Myocyte (in vitro differentiated cells): ENCODE measurements around the gene PURB. TPM values are rescaled to one million over a fixed set of nuclear protein-coding genes. Genes with fewer than 3 reads are reported as not detected.
A peak's percentile ranks its signal among the peaks of the same experiment; 100 is the strongest.
"Not testable (repeated sequence)": the region's sequence is repeated elsewhere in the genome, so short reads cannot be mapped to it uniquely, and the experiment has no call there.

Experiments
- DNase-seq: peaks from one replicate; pipeline ENCODE4 v3.0.0-alpha.2; 2012; ENCODE audit warnings: low read depth
- total RNA-seq: library from RNA; depleted of rRNA; stranded (reverse); fragments of >200 nt; gene quantifications from 2 replicates; pipeline ENCODE4 v1.2.3, GENCODE V29; 2014

The PURB gene
- total RNA-seq, 1 donor from 2014 or later = 66.2 TPM

DNA sequence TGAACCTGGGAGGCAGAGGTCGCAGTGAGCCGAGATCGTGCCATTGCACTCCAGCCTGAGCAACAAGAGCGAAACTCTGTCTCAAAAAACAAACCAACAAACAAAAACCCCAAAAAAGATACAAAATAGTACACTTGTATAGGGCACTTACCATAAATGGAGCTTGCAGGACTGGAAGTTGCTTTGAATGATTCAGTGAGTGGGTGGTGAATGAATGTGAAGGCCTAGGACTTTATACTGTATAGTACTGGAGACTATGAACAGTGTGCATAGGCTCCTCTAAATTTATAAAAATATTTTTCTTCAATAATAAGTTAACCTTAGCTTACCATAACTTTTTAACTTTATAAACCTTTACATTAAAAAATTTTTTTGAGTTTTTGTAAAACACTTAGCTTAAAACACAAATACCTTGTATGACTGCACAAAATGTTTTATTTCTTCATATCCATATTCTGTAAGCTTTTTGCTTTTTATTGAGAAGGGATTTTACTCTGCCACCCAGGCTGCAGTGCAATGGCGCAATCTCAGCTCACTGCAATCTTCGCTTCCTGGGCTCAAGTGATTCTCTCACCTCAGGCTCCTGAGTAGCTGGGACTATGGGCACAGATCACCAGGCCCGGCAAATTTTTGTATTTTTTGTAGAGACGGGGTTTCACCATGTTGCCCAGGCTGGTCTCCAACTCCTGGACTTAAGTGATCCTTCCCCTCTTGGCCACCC is 30.5 kb downstream of the PURB start:
- no peak for DNase-seq

DNA sequence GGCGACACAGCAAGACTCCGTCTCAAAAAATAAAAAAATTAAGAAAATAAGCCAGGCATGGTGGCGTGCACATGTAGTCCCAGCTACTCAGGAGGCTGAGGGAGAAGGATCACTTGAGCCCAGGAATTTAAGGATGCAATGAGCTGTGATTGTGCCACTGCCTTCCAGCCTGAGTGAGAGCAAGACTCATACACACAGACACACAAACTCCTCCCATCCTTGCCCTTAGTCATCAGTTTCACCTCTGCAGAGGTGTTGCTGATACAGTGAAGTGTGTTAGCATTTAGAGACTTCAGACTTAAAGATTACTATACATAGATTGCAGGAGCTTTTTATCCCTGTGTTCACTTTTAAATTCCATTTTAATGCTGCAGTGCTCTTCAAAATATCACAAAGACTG is 31.9 kb downstream of the PURB start:
- DNase-seq = no peak

DNA sequence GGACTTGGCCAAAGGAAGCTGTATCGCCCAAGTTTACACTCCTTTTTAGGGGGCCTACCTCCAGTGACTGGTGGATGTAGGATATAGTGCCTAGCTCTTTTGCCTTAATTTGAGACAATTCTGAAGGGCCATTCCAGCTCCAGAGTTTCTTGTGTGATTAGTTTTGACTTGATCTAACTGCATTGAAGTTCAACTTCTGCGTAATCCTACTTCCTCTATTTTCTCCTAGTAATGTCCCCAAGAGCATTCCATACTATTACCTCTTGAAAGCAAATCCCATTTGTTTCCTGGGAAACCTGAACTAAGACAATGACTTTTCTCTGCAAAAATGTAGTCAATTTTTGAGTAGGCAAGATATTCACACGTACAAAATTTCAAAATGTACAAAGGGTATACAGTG is 32.7 kb downstream of the PURB start:
- no peak for DNase-seq

DNA sequence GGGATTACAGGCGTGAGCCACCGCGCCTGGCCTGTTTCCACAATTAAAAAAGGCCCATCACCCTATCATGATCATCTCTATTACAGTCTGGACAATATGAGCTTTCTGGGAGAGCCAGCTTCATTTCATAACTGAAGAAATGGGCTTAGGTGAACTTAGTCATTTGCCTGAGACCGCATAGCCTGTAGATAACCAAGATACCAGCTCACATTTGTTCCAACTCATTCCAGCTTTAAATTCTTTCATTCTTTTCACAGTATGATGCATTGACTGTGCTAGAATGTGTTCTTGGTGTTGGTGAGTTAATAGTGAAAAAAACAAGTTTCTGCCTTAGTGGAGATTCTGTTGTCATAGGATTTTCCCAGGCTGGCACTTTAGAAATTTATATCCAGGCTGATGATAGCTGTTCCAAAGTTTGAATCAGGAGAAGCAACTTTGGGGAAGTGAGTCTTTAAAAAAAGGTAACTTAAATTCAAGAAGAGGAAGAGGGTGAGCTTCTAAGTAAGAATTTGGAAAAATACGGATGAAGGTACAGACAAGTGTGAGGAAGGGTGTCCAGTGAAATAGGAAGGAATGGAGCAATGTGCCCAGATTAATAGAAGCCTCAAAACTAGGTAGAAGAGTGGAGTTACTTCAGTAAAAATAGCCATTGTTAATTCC is 35.3 kb downstream of the PURB start:
- no peak for DNase-seq

DNA sequence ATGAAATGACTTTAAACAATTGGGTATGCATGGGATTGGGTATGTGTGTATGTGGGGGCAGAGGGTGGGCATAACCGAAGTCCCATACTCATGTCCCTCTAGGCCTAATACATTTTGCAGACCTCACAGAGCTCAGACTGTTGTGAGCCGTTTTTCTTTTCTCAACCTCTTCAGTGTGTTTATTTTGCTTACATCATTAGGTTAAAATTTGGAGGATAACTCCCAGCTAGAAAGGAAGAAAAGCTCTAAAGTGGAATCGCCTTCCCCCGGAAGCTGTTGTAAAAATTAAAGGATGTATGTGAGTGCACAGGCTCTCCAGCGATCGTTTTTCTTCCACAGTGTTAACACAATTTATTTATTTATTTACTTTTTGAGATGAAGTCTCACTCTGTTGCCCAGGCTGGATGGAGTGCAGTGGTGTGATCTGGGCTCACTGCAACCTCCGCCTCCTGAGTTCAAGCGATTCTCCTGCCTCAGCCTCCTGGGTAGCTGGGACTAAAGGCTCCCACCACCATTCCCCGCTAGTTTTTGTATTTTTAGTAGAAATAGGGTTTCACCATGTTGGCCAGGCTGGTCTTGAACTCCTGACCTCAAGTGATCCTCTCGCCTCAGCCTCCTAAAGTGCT is 36.0 kb downstream of the PURB start:
- DNase-seq = no peak

DNA sequence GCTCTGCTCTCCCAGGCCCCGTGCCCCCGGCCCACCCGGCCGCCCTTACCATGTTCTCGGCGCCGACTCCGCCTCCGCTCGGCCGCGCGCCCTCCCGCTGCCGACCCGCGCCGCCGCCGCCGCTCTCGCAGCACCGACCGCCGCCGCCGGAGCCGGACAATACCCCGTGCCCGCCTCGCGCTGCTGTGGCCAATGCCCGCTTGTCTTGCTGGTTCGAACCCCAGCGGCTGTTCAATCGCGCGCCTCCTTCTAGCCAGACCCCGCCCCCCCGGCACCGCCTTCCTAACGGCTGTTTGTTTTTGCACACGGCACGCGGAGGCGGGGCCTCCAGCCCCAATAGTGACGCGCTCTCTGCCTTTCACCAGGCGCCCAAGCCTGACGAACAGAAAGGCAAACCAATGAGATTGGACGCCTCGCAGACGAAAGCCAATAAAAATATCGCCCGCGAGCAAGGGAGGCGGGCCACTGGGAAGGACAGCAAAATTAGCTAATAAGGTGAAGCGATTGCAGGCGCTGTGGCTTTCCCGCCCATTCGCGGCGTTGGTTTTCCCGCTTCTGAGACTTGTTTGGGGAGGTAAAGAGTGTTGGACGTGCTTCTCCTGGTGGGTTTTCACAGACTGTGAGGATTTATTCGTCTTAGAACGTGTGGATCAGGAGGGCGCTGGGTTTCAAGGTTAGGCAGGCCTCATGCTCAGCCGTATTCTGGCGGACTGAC is 37.3 kb downstream of the PURB start, which contains the start of gene H2AZ2:
Gene H2AZ2 (minus strand): TSS at position 168 of the 715 bp plus-strand sequence. CDS start 116 bp downstream, at position 52.
- DNase-seq = peak; percentile 100

DNA sequence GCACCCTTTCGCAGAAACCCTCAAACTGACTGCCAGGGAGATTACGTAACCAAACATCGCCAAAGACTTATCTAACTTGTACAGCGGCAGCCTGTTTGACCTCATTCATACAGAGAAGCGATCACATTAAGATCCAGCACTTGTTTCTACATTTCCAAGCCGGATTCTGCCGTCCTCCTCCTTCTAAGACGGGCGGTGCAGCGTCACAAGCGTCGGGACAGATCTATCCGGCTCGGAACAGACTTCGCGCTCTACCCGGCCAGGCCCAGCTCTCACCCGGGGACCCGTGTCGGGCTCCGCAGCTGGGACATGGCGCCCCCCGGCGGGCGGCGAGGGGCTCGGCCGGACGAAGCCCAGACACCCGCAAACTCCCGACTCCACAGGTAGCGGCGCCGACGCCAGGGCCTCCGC is 37.8 kb downstream of the PURB start:
- peak; percentile 92 for DNase-seq

DNA sequence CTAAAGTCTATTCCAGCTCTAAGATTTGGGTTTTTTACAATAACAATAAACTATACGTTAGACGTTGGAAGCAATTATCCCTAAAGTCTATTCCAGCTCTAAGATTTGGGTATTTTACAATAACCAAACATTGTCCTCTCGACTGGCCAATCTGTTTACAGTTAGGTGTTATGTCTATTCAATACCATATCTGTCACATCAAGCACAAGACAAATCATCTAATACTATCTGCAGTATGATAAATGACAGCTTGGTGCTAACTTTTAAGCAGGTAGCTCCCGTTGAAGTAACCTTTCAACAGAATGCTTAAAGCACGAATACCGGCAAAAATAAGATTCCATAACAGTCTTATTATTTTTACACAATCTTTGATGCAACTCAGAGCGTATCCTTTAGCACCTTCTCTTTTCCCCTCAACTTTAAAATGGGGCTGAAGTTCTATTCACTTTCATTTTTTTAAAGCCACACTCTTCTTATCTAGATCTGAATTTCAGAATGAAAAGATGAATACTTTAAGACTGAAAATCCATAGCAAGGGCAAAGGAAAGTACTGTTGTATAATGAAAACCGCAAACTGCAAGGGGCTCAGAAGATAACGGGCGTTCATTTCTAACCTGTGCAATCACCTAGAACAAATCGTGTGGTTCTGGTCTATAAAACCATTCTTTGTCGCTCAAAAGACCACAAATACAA is 38.4 kb downstream of the PURB start:
- DNase-seq = no peak

DNA sequence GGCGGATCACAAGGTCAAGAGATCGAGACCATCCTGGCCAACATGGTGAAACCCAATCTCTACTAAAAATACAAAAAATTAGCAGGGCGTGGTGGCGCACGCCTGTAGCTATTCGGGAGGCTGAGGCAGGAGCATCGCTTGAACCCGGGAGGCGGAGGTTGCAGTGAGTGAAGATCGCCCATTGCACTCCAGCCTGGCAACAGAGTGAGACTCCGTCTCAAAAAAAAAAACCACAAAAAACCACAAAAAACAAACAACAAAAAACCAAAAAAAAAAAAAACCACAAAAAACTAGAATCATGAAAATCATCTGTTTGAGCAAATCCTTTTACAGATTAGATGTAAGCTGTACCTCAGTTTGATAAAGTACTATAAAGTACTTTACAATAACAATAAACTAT is 38.9 kb downstream of the PURB start:
- not testable (repeated sequence) for DNase-seq

DNA sequence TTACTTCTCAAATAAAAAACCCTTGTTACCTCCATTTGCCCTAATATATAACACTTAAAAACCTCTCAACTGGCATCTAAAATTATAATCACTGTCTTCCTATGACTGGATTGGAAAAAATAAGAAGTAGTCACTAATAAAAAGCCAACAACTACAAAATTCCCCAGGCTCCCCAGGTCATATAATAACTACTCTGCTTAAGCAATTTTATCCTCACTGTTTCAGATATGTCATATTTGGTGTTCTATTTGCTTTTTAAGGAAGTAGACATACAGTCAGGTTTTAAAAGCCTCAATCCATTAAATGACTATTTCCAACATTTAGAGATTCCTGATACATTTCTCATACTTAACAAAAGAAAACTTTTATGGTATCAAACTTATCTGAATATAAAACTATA is 39.9 kb downstream of the PURB start:
- no peak for DNase-seq

DNA sequence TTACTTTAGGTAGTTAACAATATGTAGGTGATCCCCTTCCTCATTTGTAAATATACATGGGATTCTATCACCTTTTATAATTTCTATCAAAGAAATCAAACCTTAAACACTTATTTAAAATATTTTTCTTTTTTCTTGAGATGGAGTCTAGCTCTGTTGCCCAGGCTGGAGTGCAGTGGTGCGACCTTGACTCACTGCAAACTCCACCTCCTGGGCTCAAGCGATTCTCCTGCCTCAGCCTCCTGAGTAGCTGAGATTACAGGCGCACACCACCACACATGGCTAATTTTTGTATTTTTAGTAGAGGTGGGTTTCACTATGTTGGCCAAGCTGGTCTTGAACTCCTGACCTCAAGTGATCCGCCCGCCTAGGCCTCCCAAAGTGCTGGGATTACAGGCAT is 41.9 kb downstream of the PURB start:
- not testable (repeated sequence) for DNase-seq

DNA sequence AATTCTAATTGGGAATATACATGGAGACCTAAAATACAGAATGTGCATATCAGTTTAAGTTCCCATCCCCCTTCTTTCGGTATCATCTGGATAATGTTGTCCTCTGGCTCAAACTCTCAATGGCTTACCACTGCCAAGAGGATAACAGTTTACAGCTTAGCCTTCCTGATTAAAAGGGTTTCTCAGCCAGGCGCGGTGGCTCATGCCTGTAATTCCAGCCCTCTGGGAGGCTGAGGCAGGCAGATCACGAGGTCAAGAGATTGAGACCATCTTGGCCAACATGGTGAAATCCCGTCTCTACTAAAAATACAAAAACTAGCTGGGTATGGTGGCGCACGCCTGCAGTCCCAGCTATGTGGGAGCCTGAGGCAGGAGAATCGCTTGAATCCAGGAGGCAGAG is 42.7 kb downstream of the PURB start:
- DNase-seq = not testable (repeated sequence)

DNA sequence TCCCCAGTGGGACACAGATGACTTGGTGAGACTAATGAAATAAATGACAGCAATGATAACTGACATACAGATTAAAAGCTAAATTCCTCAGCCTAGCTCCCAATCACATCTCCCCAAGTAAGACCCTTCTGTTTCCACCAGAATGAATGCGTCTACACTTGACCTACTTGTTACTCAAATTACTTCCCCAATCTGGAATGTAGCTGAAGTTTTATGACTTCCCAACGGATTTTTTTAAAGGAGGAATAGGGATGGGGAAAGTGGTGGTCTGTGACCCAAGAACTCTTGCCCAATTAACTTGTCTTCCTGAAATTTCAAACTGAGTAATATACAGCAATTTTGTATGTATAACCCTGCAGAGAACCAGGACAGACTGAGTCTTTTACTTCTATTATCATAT is 46.6 kb downstream of the PURB start:
- no peak for DNase-seq

DNA sequence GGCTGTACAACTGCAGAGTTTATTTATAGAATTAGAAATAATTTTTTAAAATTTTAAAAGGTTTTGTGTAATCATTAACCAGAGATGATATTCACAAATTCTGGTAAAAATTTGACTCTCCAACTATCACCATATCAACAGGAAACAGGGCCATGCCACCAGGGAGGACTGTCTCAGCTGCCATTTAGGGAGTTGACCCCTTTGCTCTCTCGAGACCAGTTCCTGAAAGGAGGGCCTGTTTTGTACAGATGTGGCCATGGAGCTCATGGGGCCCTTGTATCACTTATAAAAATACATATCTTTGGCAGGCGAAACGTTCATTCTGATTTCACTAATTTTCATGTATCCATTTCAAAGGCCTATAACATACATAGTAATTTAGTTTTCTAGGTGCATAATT is 57.8 kb downstream of the PURB start:
- no peak for DNase-seq

Other genes with a start within 250 kb of the PURB start
- 14.7 and 21.8 TPM in 2 replicates for gene ZMIZ2, start 136.7 kb downstream of the PURB start, total RNA-seq
- gene PPIA, start 88.8 kb downstream of the PURB start, total RNA-seq = 2,394 and 2,622 TPM in 2 replicates
- gene H2AZ2, start 37.4 kb downstream of the PURB start, total RNA-seq = 232 and 296 TPM in 2 replicates
- gene MYO1G, start 93.5 kb upstream of the PURB start, total RNA-seq = 0.35 and 0.83 TPM in 2 replicates
- 95.6 and 113 TPM in 2 replicates for gene CCM2, start 114.7 kb upstream of the PURB start, total RNA-seq
- 1.2 and 1.6 TPM in 2 replicates for gene NACAD, start 203.4 kb upstream of the PURB start, total RNA-seq
- gene TBRG4, start 226.2 kb upstream of the PURB start, total RNA-seq = 98.0 and 107 TPM in 2 replicates